ENCODE data around the gene ABLIM1. TPM values are rescaled to one million over a fixed set of nuclear protein-coding genes. Genes with fewer than 3 reads are reported as not detected.
A peak's percentile ranks its signal among the peaks of the same experiment; 100 is the strongest.

Gene ABLIM1
- total RNA-seq, 1 donor from 2014 or later: 152 TPM

GRCh38 chr10:114629824-114630730 lies 28.0 kb downstream of the ABLIM1 start:
- no peak overlapping the region for H3K4me3 ChIP-seq (ENCODE audit: low read depth, low read length)
- peak; percentile 70 for DNase-seq (ENCODE audit: low read depth)
- FAIRE-seq: no peak

GRCh38 chr10:114629083-114629823 lies 28.8 kb downstream of the ABLIM1 start:
- peak; percentile 23 for FAIRE-seq
- H3K4me3 ChIP-seq (ENCODE audit: low read depth, low read length): no peak overlapping the region
- H3K27me3 ChIP-seq (ENCODE audit: control insufficient read depth, insufficient read depth, low read length): no peaks in the 10 kb centered on the region
- DNase-seq (ENCODE audit: low read depth): no peak
- TF ChIP-seq CTCF (IDR thresholded peaks at IDR 0.05; ENCODE audit: insufficient read depth, low read length, severe bottlenecking): no peak
- no peaks in the 10 kb centered on the region for H3K36me3 ChIP-seq (ENCODE audit: control insufficient read depth, insufficient read depth, low read length)

More at GRCh38 chr10:114629824-114630730, 28.0 kb downstream of the ABLIM1 start:
- H3K36me3 ChIP-seq (ENCODE audit: control insufficient read depth, insufficient read depth, low read length): no peaks in the 10 kb centered on the region
- no peaks in the 10 kb centered on the region for H3K27me3 ChIP-seq (ENCODE audit: control insufficient read depth, insufficient read depth, low read length)
- TF ChIP-seq CTCF (IDR thresholded peaks at IDR 0.05; ENCODE audit: insufficient read depth, low read length, severe bottlenecking): no peak

GRCh38 chr10:114628106-114628505 lies 30.0 kb downstream of the ABLIM1 start:
- FAIRE-seq (no peak), DNase-seq (ENCODE audit: low read depth) (no peak)
- TF ChIP-seq CTCF (IDR thresholded peaks at IDR 0.05; ENCODE audit: insufficient read depth, low read length, severe bottlenecking): no peak
- Histone ChIP-seq H3K36me3 (ENCODE audit: control insufficient read depth, insufficient read depth, low read length) (no peaks in the 10 kb centered on the region), H3K4me3 (ENCODE audit: low read depth, low read length) (no peak overlapping the region), H3K27me3 (ENCODE audit: control insufficient read depth, insufficient read depth, low read length) (no peaks in the 10 kb centered on the region)

- peak; percentile 66 for DNase-seq (ENCODE audit: low read depth)
- Histone ChIP-seq H3K4me3 (ENCODE audit: low read depth, low read length) (no peak overlapping the region), H3K36me3 (ENCODE audit: control insufficient read depth, insufficient read depth, low read length) (no peaks in the 10 kb centered on the region), H3K27me3 (ENCODE audit: control insufficient read depth, insufficient read depth, low read length) (no peaks in the 10 kb centered on the region)
- no peak for TF ChIP-seq CTCF (IDR thresholded peaks at IDR 0.05; ENCODE audit: insufficient read depth, low read length, severe bottlenecking)
- no peak for FAIRE-seq
Observed at GRCh38 chr10:114626841-114627240, 31.2 kb downstream of the ABLIM1 start.

- no peaks in the 10 kb centered on the region for H3K27me3 ChIP-seq (ENCODE audit: control insufficient read depth, insufficient read depth, low read length)
- FAIRE-seq (peak; percentile 60), DNase-seq (ENCODE audit: low read depth) (peak; percentile 94)
- H3K36me3 ChIP-seq (ENCODE audit: control insufficient read depth, insufficient read depth, low read length): no peaks in the 10 kb centered on the region
- no peak for TF ChIP-seq CTCF (IDR thresholded peaks at IDR 0.05; ENCODE audit: insufficient read depth, low read length, severe bottlenecking)
- H3K4me3 ChIP-seq (ENCODE audit: low read depth, low read length): no peak overlapping the region
Observed at GRCh38 chr10:114624951-114625780, 32.9 kb downstream of the ABLIM1 start.
